Pons (tissue), 1 donor: ENCODE data around the gene TRPC6.

Source experiments
- DNase-seq: peaks from one replicate; pipeline ENCODE4 v3.0.0-alpha.2; 2016; ENCODE audit warnings: low spot score

Gene TRPC6

GRCh38 chr11:101583251-101584128 lies at the start of gene TRPC6:
Gene TRPC6 (minus strand): TSS chr11:101584007. CDS start chr11:101583503, 504 bp downstream.
- no peak for DNase-seq

- no peak for DNase-seq
These were observed 36.2 kb upstream of the TRPC6 start for GRCh38 chr11:101620026-101620425.

- DNase-seq: no peak
These were observed 34.9 kb upstream of the TRPC6 start for GRCh38 chr11:101618709-101619108.

- no peak for DNase-seq
These were observed 34.0 kb upstream of the TRPC6 start for GRCh38 chr11:101617735-101618332.

GRCh38 chr11:101612481-101612880 lies 28.7 kb upstream of the TRPC6 start:
- no peak for DNase-seq

GRCh38 chr11:101600924-101601323 lies 17.1 kb upstream of the TRPC6 start:
- DNase-seq: no peak

GRCh38 chr11:101586965-101587364 lies 3.2 kb upstream of the TRPC6 start:
- no peak for DNase-seq

GRCh38 chr11:101584655-101585054 lies 848 bp upstream of the TRPC6 start:
- no peak for DNase-seq

GRCh38 chr11:101584129-101584515 lies 315 bp upstream of the TRPC6 start:
- no peak for DNase-seq

GRCh38 chr11:101582989-101583250 lies 887 bp downstream of the TRPC6 start:
- DNase-seq: no peak

GRCh38 chr11:101582236-101582988 lies 1.4 kb downstream of the TRPC6 start:
- DNase-seq: no peak

- no peak for DNase-seq
These were observed 6.3 kb downstream of the TRPC6 start for GRCh38 chr11:101577461-101577860.

- DNase-seq: no peak
These were observed 7.4 kb downstream of the TRPC6 start for GRCh38 chr11:101576456-101576855.

- no peak for DNase-seq
These were observed 8.9 kb downstream of the TRPC6 start for GRCh38 chr11:101574886-101575285.

- no peak for DNase-seq
These were observed 16.7 kb downstream of the TRPC6 start for GRCh38 chr11:101567071-101567470.

- no peak for DNase-seq
These were observed 17.2 kb downstream of the TRPC6 start for GRCh38 chr11:101566626-101567025.

- DNase-seq: no peak
These were observed 20.6 kb downstream of the TRPC6 start for GRCh38 chr11:101563166-101563565.

GRCh38 chr11:101555366-101555765 lies 28.4 kb downstream of the TRPC6 start:
- no peak for DNase-seq

GRCh38 chr11:101553891-101554292 lies 29.9 kb downstream of the TRPC6 start:
- peak; percentile 24 for DNase-seq

GRCh38 chr11:101552888-101553287 lies 30.9 kb downstream of the TRPC6 start:
- peak; percentile 6 for DNase-seq

GRCh38 chr11:101528541-101528940 lies 55.3 kb downstream of the TRPC6 start:
- DNase-seq: no peak

GRCh38 chr11:101523634-101524260 lies 60.1 kb downstream of the TRPC6 start:
- DNase-seq: no peak

- DNase-seq: no peak
These were observed 60.6 kb downstream of the TRPC6 start for GRCh38 chr11:101523193-101523592.
